Glomerular endothelial cell (primary cell): ENCODE measurements around the gene KRT35. TPM values are rescaled to one million over a fixed set of nuclear protein-coding genes. Genes with fewer than 3 reads are reported as not detected.

ENCODE experiments used
- DNase-seq: peaks from one replicate; pipeline ENCODE4 v3.0.0-alpha.2; 2011; ENCODE audit warnings: low read depth, low spot score; ENCODE audit errors: extremely low read depth
- total RNA-seq: library from RNA; depleted of rRNA; stranded (reverse); fragments of >200 nt; gene quantifications from 2 replicates; pipeline ENCODE4 v1.2.3, GENCODE V29; 2015

The KRT35 gene
- total RNA-seq, 1 donor from 2014 or later = not detected

DNA sequence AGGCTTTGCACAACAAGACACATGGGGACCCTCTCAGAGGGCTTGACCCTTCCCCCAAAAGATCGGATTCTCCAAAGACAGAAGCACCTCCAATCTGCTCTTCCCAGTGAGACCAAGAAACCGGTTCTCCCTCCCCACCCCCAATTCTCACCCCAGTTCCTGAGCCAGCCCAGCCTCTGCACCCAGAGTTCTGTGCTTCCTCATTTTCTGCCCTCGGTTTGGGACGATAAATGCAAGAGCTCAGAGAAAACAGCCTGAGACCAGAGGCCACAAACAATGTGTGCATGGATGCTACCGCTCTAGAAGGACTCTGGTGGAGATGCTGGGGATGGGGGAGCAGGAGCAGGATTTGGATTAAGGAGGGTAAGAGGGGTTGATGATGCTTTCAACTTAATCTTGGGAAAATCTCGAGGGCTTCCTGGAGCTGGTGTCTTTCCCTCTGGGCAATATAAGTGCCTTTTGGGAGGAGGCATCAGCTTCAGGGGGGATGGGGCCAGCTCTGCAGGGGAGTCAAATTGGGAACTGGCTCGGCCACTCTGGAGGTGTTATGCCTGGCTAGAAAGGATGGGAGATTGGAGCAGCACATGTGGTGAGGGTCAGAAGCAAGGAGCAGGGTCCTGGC lies 31.7 kb upstream of the KRT35 start:
- no peak for DNase-seq

DNA sequence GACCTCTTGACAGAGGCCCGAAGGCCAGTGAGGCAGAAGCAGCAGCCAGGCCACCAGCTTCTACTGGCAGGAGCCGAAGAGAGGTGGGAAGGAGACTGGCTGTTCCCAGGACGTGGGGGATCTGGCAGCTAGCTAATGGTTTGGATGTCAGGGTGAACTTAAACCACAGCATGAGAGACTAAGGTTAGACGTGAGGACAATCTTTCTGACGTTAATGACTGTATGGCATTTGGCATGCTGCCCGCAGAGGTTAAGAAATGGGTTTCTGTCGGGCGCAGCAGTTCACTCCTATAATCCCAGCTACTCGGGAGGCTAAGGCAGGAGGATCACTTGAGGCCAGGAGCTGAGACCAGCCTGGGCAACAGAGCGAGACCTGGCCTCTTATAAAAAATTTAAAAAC lies 30.8 kb upstream of the KRT35 start:
- no peak for DNase-seq

DNA sequence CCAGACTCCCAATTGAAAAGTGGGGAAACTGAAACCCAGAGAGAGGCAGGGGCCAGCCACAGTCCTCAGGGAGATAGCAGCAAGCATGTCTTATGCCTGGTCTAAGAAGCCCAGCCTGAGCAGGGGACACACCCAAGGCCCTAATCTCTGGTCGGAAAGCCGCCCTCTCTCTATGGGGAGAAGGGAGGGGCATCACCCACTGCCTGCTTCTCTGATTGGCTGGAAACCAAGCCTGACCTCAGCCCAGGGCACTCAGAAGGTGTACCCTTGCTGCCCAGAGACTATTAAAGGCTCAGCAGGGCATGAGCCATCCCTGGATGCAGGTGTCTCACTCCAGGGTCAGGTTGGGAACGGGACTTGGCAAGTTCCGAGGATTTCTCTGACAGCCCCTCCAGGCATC lies 30.2 kb upstream of the KRT35 start:
- no peak for DNase-seq

DNA sequence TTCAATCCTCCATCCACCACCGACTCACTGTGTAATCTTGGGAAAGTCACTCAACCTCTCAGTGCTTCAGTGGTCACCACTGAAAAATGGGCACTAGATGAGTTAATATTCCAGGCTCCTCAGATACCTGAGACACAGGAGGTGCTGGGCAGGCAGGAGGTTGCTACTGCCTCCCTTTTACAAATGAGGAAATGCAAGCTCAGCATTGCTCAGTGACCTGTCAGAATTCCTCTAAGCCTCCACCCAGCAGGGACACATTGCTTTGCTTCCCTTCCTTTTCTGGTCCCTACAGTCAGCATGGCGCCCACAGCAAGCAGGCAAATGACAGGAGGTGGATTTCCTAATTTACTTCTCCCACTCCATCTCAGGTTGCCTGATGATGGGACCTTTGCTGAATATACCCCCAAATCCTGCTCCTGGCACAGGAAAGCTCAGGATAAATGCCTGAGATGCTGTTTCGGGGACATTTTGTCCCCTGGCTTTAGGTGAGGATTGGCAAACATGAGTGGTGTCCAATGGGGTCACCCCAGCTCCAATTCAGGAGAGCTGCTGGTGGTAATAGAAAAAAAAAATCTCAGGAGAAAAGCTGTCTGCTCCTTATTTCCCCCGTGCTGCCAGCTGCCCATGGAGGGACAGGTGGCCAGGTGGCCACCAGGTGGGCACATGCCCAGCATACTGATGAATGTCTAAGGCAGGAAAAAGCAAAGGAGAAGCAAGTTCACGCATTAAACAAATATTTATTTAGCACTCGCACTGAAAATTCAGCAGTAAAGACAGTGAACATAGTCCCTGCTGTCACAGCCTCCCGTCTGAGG lies 29.5 kb upstream of the KRT35 start:
- no peak for DNase-seq

DNA sequence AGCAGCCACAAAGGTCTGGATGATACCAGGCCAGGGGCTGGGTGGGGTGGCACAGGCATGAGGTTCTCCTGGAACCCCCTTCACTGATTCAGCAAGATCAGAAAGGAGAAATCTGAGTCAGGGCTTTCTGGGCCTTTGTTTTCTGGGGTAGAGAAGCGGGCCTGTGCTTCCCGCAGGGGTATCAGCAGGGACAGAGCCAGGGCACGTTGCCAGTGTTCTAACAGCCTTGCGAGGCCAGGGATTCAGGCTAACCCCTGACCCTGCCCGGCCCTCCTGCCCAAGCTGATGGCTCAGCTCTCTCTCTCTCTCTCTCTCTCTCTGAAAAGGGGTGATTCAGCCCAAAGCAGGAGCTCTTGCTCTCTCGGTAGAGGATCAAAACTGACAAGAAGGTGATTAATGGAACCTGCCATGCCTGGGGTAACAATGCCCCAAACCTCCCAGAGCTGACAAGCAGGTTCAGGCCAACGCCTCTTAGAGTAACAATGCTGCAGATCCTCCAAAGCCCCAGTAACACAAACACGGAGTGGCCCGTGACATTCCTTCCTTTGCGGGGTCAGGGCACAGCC lies 26.4 kb upstream of the KRT35 start:
- no peak for DNase-seq

DNA sequence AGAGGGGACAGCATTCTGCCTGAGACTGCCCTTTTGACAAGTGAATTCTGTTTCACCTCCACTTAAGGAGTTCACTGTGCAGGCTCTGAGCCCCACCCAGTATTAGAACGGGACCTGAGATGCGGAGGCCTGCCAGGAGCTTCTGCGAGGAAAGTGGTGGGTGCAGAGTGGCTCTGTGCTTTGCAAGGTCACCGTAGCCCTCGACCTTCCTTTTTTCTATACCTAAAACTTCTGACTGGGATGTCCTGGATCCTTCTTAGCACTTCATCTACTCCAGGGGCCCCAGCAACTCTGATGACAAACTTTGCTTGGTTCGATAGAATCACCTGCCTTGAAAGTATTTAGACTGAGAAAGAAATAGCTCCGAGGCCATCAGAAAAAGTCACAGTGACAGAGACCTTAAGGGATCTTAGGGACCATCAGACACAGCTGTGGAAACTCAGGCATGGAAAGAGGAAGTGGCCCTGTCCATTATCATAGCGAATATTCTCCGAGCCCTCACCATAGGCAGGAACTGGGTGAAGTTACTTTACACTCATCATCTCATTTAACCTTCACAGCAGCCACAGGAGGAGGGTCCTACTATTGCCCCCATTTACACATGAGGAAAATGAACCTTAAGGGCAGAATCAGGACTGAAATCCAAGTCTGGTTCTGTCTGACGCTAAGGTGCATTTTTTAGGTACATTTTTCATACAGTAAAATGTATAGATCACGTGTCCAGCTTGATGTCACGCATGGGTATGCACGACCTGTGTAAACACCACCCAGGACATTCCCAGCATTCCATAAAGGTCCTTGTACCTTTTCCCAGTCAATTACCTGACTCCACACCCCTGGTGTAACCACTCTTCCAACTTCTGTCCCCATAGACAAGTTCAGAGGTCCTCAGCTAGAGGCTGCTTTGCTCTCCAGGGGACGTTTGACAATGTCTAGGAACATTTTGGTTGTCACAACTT lies 25.1 kb upstream of the KRT35 start:
- DNase-seq = no peak

DNA sequence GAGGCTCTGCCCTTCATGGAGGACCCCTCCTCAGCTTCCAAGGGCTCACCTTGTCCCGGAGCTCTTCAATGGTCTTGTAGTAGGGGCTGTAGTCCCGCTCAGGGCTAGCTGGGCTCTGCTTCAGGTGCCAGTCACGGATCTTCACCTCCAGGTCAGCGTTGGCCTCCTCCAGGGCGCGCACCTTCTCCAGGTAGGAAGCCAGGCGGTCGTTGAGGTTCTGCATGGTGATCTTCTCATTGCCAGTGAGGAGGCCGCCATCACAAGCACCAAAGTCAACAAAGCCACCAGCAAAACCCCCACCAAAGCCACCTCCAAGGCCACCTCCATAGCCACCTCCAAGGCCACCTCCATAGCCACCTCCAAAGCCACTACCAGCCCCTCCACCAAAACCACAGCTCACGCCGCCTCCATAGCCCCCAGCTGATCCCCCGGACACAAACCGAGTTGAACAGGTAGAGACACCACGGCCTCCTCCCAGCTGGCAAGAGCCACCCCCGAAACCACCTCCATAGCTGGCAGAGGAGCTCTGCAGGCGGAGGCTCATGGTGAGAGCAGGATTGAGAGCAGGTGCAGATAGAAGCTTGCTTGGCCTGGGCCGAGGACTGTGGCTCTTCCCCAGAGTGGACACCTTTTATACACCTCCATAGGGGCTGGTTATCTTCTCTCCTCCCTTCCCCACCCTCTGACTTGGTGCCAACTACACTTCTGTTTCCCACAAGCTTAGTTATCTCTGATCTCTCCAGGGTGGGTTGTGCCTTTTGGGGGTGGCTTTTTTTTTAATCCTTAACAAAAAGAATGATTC lies 24.3 kb upstream of the KRT35 start, which contains the start of gene KRT13:
Gene KRT13 (minus strand): TSS at position 606 of the 802 bp plus-strand sequence. CDS start 62 bp downstream, at position 544.
- DNase-seq = no peak

DNA sequence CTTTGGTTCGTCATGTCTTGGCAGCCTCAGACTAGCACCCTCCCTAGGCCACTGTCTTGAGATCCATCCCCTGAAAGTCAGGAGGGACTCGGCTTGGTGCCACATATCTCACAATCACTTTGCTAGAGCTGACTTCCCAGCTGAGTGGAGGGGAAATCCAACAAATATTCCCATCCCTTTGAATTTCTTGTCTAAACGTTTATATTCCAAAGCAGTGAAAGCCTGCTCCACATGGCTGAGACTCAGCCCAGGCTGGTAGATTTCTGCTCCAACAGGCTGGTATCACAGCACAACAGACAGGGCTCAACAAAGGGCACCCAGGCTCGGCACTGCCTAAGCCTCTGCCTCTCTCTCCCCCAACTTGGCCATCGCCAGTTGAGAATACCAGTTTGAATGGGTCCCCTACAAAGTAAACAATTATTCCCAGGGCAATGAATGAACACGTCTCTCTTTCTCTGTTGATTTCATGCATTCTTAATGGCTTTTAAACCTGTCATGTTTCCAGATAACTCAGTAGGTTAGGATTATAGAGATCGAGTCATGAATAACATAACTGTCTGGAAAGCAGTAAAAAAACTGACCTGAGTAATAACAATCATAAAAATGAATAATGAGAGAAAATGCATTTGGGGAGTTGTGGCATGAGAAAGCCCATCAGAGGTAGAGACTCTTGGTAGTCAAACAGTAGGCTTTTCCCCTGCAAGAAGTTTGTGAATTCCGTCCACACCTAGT lies 23.5 kb upstream of the KRT35 start:
- no peak for DNase-seq

DNA sequence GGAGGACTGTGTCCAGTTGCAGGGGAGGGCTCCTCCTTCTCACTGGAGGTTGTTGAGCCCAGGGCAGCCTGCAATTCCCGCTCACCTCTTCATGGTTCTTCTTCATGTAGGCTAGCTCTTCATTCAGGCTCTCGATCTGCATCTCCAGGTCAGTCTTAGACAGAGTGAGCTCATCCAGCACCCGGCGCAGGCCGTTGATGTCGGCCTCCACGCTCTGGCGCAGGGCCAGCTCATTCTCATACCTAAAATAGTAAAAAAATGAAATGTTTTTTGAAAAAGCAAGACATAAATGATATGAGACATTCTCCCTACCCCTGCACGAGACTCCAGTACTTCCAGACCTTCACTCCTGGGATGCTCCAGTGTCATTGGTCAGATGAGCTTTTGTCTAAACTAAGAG lies 22.3 kb upstream of the KRT35 start:
- DNase-seq = no peak

DNA sequence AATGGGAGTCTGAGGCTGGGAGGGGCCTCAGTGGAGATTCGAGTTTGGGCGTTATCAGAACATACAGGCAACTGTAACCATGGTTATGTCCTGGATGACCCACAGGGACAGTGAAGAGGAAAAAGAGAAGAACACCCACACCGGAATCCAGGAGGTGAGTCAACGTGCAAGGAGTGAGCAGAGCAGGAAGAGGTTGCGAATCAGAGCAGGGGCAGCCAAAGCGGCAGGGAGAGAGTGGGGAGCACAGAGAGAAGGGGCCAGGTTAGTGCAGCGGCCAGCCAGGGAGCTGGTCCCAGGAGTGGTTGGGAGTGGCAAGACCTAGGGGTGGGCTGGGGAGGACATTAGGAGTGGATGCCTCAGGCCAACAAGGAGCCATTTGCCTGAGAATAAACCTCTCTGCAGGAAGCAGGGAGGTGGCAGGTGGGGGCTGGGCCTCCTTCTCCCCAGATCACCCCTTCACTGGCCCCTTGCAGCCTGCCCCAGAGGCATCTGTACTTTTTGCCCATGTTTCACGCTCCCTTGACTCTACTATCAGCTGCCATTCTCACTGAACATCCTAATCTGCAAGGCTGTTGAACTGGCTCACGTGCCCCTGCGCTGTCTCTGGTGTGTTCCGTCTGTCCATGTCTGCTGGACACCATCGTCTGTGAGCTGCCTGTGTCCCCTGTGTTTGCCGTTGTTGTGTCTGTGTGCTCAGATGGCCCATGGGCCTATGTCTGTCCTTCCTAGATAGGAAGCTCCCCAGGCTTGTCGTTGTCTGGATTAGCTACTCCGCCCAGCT lies 19.4 kb upstream of the KRT35 start:
- DNase-seq = no peak

DNA sequence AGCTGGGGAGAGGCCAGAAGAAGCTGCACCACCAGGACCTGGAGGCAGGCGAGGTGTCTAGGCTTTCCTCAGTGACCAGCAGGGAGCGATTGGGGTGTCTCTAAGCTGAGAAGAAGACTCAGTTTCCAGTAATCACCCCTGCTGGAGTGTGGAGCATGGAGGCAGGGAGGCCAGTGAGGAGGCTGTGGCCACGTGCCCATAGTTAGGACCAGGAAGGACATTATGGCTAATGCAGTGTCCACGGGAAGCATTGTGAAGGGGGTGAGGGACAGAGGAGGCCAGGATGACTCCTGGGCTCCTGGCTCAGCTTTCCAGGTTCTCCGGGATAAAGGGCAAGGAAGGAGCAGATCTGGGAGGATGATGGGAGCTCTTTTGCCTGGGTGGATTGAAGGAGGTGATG lies 18.8 kb upstream of the KRT35 start:
- DNase-seq = no peak

DNA sequence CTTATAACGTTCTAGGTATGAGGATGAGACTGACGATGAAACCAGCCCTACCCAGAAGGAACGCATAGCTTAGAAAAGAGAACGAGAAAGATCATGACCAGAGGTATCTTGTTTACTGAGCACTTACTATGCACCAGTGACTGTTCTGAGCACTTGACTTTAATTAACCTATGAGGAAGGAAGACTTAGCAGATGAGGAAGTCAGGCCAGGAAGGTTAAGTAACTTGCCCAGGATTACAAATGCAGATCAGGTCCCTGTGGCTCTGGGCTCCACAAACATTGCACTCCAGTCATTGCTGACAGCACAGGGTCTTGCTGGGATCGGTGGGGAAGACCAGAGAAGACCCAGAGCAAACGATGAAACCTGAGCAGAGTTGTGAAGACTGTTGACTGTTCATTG lies 17.3 kb upstream of the KRT35 start:
- no peak for DNase-seq

DNA sequence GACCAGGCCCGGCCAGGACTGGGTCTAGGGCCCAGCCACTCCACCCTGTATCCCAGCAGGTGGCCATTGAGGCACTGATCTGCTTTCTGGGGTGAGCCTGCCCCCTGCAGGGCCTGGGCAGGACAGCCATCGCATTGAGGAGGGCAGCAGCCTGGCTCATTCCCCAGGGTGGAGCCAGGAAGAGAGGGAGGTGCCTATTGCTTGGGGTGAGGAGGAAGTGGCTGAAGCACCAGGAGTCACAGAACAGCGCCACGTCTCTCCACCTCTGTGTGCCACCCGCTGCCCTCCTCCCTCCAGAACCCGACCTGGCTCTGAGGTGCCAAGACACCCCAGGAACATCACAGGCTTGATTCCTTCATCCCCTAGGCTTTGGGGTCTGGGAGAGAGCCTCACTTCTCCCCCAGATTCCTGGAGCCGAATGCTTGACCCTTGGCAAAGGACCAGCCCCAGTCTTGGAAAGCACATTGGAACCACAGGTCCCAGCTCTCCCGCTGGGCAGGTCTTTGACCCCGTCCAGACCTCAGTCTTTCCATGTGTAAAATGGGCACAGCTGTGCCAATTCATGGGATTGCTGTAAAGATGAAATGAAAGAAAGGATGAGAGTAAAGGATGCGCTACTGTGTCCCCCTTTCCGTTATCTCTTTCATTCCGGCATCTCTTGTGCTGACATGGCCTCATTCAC lies 16.0 kb upstream of the KRT35 start:
- DNase-seq = peak; percentile 31

DNA sequence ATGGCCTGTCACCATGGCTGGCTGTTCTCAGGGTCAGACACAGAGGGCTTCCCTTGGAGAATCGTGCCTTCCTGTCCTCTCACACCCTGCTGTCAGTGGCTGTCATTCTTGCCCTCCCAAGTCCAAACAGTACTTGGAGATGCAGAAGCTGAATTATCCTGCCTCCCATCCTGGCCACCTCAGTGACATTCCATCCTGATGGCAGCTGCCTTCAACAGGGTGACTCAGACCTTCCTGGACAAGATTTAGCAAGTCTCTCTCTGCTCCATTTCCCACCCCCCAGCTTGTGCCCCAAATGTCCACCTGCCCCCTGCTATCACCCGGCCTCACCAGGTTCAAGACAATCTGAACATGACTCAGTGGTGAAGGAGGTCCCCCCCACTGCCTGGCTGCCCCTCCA lies 13.6 kb upstream of the KRT35 start:
- DNase-seq = no peak

DNA sequence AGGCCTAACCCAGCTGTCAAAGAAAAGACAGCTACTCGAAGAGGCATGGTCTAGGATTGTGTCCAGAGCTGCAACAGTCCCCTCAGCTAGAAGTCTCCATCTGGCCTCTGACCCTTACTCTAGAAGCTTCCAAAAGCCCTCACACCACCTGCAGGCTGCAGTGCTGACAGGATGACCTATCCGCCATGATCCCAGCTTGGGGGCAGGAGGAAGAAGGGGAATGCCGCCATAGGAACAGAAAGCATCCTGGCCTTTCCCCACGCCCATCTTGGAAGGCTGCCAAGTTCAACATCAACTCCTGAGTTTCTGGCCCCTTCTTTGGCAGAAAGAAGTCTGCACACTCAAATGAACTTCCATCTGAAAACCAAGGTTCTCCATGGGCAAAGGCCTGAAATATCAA lies 11.8 kb upstream of the KRT35 start:
- peak; percentile 52 for DNase-seq

DNA sequence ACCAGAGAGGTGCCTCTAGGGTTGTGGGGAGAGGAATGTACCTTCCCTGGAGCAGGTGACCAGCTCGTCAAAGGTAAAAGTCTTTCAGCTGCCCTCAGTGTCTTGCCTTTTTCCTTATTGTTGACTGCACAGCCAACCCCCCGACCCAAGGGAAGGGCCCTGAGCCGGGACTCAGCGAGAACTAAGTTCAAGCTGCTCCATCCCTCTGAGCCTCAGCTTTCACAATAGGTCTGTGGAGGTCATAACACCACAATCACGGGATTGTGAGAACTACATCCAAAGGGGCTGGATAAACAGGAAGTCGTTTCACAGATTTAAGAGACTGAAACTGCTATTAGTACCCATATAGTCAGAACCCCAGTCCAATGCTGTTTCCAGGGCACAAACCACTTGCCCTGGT lies 11.4 kb upstream of the KRT35 start:
- DNase-seq = peak; percentile 31

DNA sequence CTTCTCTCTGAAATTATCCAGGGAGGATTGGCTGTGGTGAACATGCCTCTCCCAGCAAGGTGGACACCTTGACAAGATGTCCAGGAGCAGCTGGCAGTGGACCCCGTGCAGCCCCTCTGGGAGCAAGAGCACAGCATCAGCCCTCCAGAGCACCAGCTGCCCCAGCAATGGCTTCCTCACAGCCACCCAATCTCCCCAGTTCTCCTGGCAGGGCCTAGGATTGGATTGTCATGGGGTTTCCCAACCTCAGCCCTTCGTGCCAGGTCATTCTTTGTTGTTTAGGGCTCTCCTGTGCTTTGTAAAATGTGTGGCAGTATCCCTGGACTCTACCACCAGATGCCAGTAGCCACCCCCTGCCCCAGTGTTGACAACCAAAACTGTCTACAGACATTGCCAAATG lies 10.5 kb upstream of the KRT35 start:
- no peak for DNase-seq
